WTC11 (cell line): ENCODE results near the gene SIPA1L3. TPM values are rescaled to one million over a fixed set of nuclear protein-coding genes. Genes with fewer than 3 reads are reported as not detected.

Source experiments
- ATAC-seq: fragments of 200-7000 bp; cut with Tn5 transposase; 2 replicates; pipeline ENCODE4 v1.10.0; 2021; ENCODE audit warnings: mild to moderate bottlenecking, moderate library complexity
- CTCF ChIA-PET: fragments of 300-600 bp; sonication (Branson Sonifier 250); formaldehyde crosslinking; loops from one replicate; lab custom pipeline; 2021; ENCODE audit warnings: antibody characterized with exemption; lab: Charles Lee
- POLR2A ChIA-PET: fragments of 350-600 bp; sonication (Branson Sonifier 250); formaldehyde crosslinking; loops from one replicate; lab custom pipeline; 2021; ENCODE audit warnings: antibody characterized with exemption; lab: Charles Lee
- DNase-seq: peaks from one replicate; pipeline ENCODE4 v3.0.0; 2021; ENCODE audit warnings: low spot score
- H3K27ac Mint-ChIP-seq: 2 replicates; pipeline ENCODE4 v1.8.0; 2021; ENCODE audit warnings: mixed read lengths
- H3K27me3 Mint-ChIP-seq: 2 replicates; pipeline ENCODE4 v1.8.0; 2021; ENCODE audit warnings: low read depth, mild to moderate bottlenecking, moderate library complexity, mixed read lengths
- H3K36me3 Mint-ChIP-seq: 2 replicates; pipeline ENCODE4 v1.8.0; 2021; ENCODE audit warnings: mixed read lengths
- H3K4me1 Mint-ChIP-seq: 2 replicates; pipeline ENCODE4 v1.8.0; 2022; ENCODE audit warnings: mixed read lengths
- H3K4me3 Mint-ChIP-seq: 2 replicates; pipeline ENCODE4 v1.8.0; 2021; ENCODE audit warnings: mild to moderate bottlenecking, moderate library complexity, mixed read lengths
- H3K9me3 Mint-ChIP-seq: 2 replicates; pipeline ENCODE4 v1.8.0; 2021; ENCODE audit warnings: mixed read lengths
- CDX4 ChIP-seq: fragments of 250-450 bp; sonication (Bioruptor Pico); IDR thresholded peaks from 2 replicates; pipeline ENCODE4 v1.9.0; 2021; ENCODE audit warnings: moderate library complexity, mild to moderate bottlenecking, inconsistent platforms, borderline replicate concordance
- FOXK1 ChIP-seq: sonication (generic); formaldehyde crosslinking; IDR thresholded peaks from 2 replicates; pipeline ENCODE4 v1.8.0; 2022; ENCODE audit warnings: mild to moderate bottlenecking, moderate library complexity, missing genetic modification reagents
- FOXP4 ChIP-seq: sonication (generic); formaldehyde crosslinking; IDR thresholded peaks from 2 replicates; pipeline ENCODE4 v1.8.0; 2022; ENCODE audit warnings: mild to moderate bottlenecking, missing genetic modification reagents
- HMGA2 ChIP-seq: fragments of 250-450 bp; sonication (Bioruptor Pico); IDR thresholded peaks from 2 replicates; pipeline ENCODE4 v1.4.0; 2021; ENCODE audit warnings: mild to moderate bottlenecking, moderate library complexity
- HMGXB4 ChIP-seq: sonication (generic); formaldehyde crosslinking; IDR thresholded peaks from 2 replicates; pipeline ENCODE4 v1.8.1; 2023; ENCODE audit warnings: mild to moderate bottlenecking, moderate library complexity, missing genetic modification reagents
- NR1H2 ChIP-seq: sonication (generic); formaldehyde crosslinking; IDR thresholded peaks from 2 replicates; pipeline ENCODE4 v1.9.0; 2021; ENCODE audit warnings: mild to moderate bottlenecking, moderate library complexity, missing genetic modification reagents
- NR2C2 ChIP-seq: sonication (generic); formaldehyde crosslinking; IDR thresholded peaks from 2 replicates; pipeline ENCODE4 v1.8.0; 2022; ENCODE audit warnings: mild to moderate bottlenecking, missing genetic modification reagents
- PRDM15 ChIP-seq: sonication (generic); formaldehyde crosslinking; IDR thresholded peaks from 2 replicates; pipeline ENCODE4 v1.8.0; 2022; ENCODE audit warnings: missing genetic modification reagents
- RORB ChIP-seq: fragments of 250-450 bp; sonication (Bioruptor Pico); IDR thresholded peaks from 2 replicates; pipeline ENCODE4 v1.9.0; 2021; ENCODE audit warnings: mild to moderate bottlenecking
- ZBTB21 ChIP-seq: sonication (generic); formaldehyde crosslinking; IDR thresholded peaks from 2 replicates; pipeline ENCODE4 v1.8.1; 2023; ENCODE audit warnings: mild to moderate bottlenecking, missing genetic modification reagents, borderline replicate concordance
- ZBTB43 ChIP-seq: sonication (generic); formaldehyde crosslinking; IDR thresholded peaks from 2 replicates; pipeline ENCODE4 v1.8.1; 2023; ENCODE audit warnings: mild to moderate bottlenecking, missing genetic modification reagents
- ZNF396 ChIP-seq: fragments of 250-450 bp; sonication (Bioruptor Pico); IDR thresholded peaks from 2 replicates; pipeline ENCODE4 v1.8.0; 2021; ENCODE audit warnings: mild to moderate bottlenecking, moderate library complexity, borderline replicate concordance
- ZNF423 ChIP-seq: fragments of 250-450 bp; sonication (Bioruptor Pico); IDR thresholded peaks from 2 replicates; pipeline ENCODE4 v2.1.2; 2022; ENCODE audit warnings: mild to moderate bottlenecking, moderate library complexity
- total RNA-seq: library from RNA; stranded (reverse); gene quantifications from 3 replicates; pipeline ENCODE4 v1.2.3, GENCODE V29; 2021

Gene SIPA1L3
- total RNA-seq, 1 experiment from 2014 or later: 41.5 TPM

GRCh38 chr19:38049105-38049649, 142.2 kb downstream of the SIPA1L3 start:
- ChIA-PET POLR2A (no interaction called here), CTCF (interaction anchor here (0.7 to 1.3 kb wide), 4 partner anchors 28 to 146 kb away, joined by 3 read pairs; partner anchors contain the start of gene WDR87)
- TF ChIP-seq ZNF423 (CRISPR knock-in tag) (peak; percentile 48; the same call in 1 of the 2 replicates), FOXK1 (no peak), ZBTB43 (CRISPR knock-in tag) (no peak)
- H3K4me1 Mint-ChIP-seq: peaks cover 47% of the 10 kb centered on the region
- H3K27me3 Mint-ChIP-seq: no peaks in the 10 kb centered on the region
- H3K36me3 Mint-ChIP-seq: peaks cover 5% of the 10 kb centered on the region; the same call in 1 of the 2 replicates
- no peak overlapping the region for H3K27ac Mint-ChIP-seq
- DNase-seq: no peak
- H3K9me3 Mint-ChIP-seq: peaks cover 10% of the 10 kb centered on the region
- no peak overlapping the region for H3K4me3 Mint-ChIP-seq
- no peak for ATAC-seq

- Mint-ChIP-seq H3K4me3 (no peak overlapping the region), H3K27ac (peak overlapping the region; percentile 74), H3K36me3 (peaks cover 5% of the 10 kb centered on the region; the same call in 1 of the 2 replicates), H3K9me3 (peaks cover 10% of the 10 kb centered on the region), H3K4me1 (peaks cover 37% of the 10 kb centered on the region), H3K27me3 (no peaks in the 10 kb centered on the region)
- DNase-seq (no peak), ATAC-seq (peak; percentile 58)
- ChIA-PET POLR2A (no interaction called here), CTCF (interaction anchor here (0.6 to 2.2 kb wide), 11 partner anchors 10 to 155 kb away, joined by 3 to 9 read pairs (median 5); partner anchors contain the start of gene WDR87)
- no peak for TF ChIP-seq NR1H2
- TF ChIP-seq HMGXB4 (CRISPR knock-in tag): 0 out of 2 replicates have a peak, but pooled peaks have one; percentile 26
These were observed 148.0 kb downstream of the SIPA1L3 start for GRCh38 chr19:38055010-38055409.

- POLR2A ChIA-PET: interaction anchor here (0.8 kb wide), 1 partner anchor 52 kb away, joined by 5 read pairs; no protein-coding TSS in a partner anchor
- Mint-ChIP-seq H3K4me3 (peak overlapping the region; percentile 4; the same call in 1 of the 2 replicates), H3K36me3 (peaks cover 5% of the 10 kb centered on the region; the same call in 1 of the 2 replicates), H3K27ac (peak overlapping the region; percentile 21), H3K27me3 (no peaks in the 10 kb centered on the region), H3K9me3 (peaks cover 10% of the 10 kb centered on the region), H3K4me1 (peaks cover 37% of the 10 kb centered on the region)
- CTCF ChIA-PET: interaction anchor here (0.9 to 2.2 kb wide), 10 partner anchors 9 to 156 kb away, joined by 3 to 9 read pairs (median 5); partner anchors contain the start of gene WDR87
- ATAC-seq (peak; percentile 50), DNase-seq (no peak)
- peak; percentile 66 for TF ChIP-seq ZNF423 (CRISPR knock-in tag)
- TF ChIP-seq HMGA2: no peak
These were observed 148.9 kb downstream of the SIPA1L3 start for GRCh38 chr19:38055655-38056521.

- DNase-seq: no peak
- Mint-ChIP-seq H3K36me3 (peaks cover 4% of the 10 kb centered on the region; the same call in 1 of the 2 replicates), H3K9me3 (peaks cover 5% of the 10 kb centered on the region), H3K4me1 (peaks cover 37% of the 10 kb centered on the region), H3K27ac (peak overlapping the region; percentile 21; the same call in 1 of the 2 replicates), H3K4me3 (no peak overlapping the region), H3K27me3 (no peaks in the 10 kb centered on the region)
- POLR2A ChIA-PET: interaction anchor here (0.8 kb wide), 1 partner anchor 53 kb away, joined by 5 read pairs; no protein-coding TSS in a partner anchor
- ATAC-seq: no peak
- CTCF ChIA-PET: no interaction called here
- no peak for TF ChIP-seq NR1H2
- TF ChIP-seq RORB (CRISPR knock-in tag): no peak
- no peak for TF ChIP-seq PRDM15
- no peak for TF ChIP-seq ZNF396 (CRISPR knock-in tag)
- TF ChIP-seq ZBTB43 (CRISPR knock-in tag): no peak
- no peak for TF ChIP-seq FOXP4 (CRISPR knock-in tag)
- no peak for TF ChIP-seq FOXK1
- TF ChIP-seq ZBTB21 (CRISPR knock-in tag): no peak
- no peak for TF ChIP-seq NR2C2 (CRISPR knock-in tag)
- no peak for TF ChIP-seq ZNF423 (CRISPR knock-in tag)
- no peak for TF ChIP-seq CDX4
These were observed 149.6 kb downstream of the SIPA1L3 start for GRCh38 chr19:38056646-38057045.
